CD4-positive, alpha-beta T cell treated with Interleukin-15 for 4 hours (primary cell): Measurements from ENCODE around the gene CLEC18A.
"Not testable (repeated sequence)": the region's sequence is repeated elsewhere in the genome, so short reads cannot be mapped to it uniquely, and the experiment has no call there.

Source experiments
- DNase-seq: peaks from one replicate; pipeline ENCODE4 v3.0.0-alpha.2; 2020; ENCODE audit warnings: low spot score

CLEC18A gene

GRCh38 chr16:69952116-69952515 lies 982 bp downstream of the CLEC18A start:
- not testable (repeated sequence) for DNase-seq

GRCh38 chr16:69952572-69953355 lies 1.6 kb downstream of the CLEC18A start:
- DNase-seq = not testable (repeated sequence)

- DNase-seq = not testable (repeated sequence)
Observed at GRCh38 chr16:69954241-69954640, 3.1 kb downstream of the CLEC18A start.

- DNase-seq = not testable (repeated sequence)
Observed at GRCh38 chr16:69963312-69963711, 12.2 kb downstream of the CLEC18A start.

GRCh38 chr16:69964960-69965660 lies 14.0 kb downstream of the CLEC18A start:
- DNase-seq = not testable (repeated sequence)

GRCh38 chr16:69965661-69966054 lies 14.5 kb downstream of the CLEC18A start:
- not testable (repeated sequence) for DNase-seq

GRCh38 chr16:69967688-69968087 lies 16.6 kb downstream of the CLEC18A start:
- not testable (repeated sequence) for DNase-seq

GRCh38 chr16:69968125-69968524 lies 17.0 kb downstream of the CLEC18A start:
- DNase-seq = not testable (repeated sequence)

GRCh38 chr16:69969657-69970056 lies 18.5 kb downstream of the CLEC18A start:
- not testable (repeated sequence) for DNase-seq

- not testable (repeated sequence) for DNase-seq
Observed at GRCh38 chr16:69972120-69972519, 21.0 kb downstream of the CLEC18A start.

- DNase-seq = not testable (repeated sequence)
Observed at GRCh38 chr16:69972935-69973334, 21.8 kb downstream of the CLEC18A start.

GRCh38 chr16:69985196-69985595 lies 34.1 kb downstream of the CLEC18A start:
- DNase-seq = not testable (repeated sequence)

GRCh38 chr16:69997956-69998355 lies 46.8 kb downstream of the CLEC18A start:
- DNase-seq = not testable (repeated sequence)

- not testable (repeated sequence) for DNase-seq
Observed at GRCh38 chr16:69999801-70000200, 48.7 kb downstream of the CLEC18A start.

- not testable (repeated sequence) for DNase-seq
Observed at GRCh38 chr16:70003511-70003910, 52.4 kb downstream of the CLEC18A start.

GRCh38 chr16:70008604-70009003 lies 57.5 kb downstream of the CLEC18A start:
- not testable (repeated sequence) for DNase-seq

GRCh38 chr16:70010615-70011014 lies 59.5 kb downstream of the CLEC18A start:
- DNase-seq = not testable (repeated sequence)

GRCh38 chr16:70011120-70011519 lies 60.0 kb downstream of the CLEC18A start:
- not testable (repeated sequence) for DNase-seq

- not testable (repeated sequence) for DNase-seq
Observed at GRCh38 chr16:70012354-70012753, 61.2 kb downstream of the CLEC18A start.

- DNase-seq = not testable (repeated sequence)
Observed at GRCh38 chr16:70012951-70013350, 61.8 kb downstream of the CLEC18A start.
